AG09309 (cell line): ENCODE data around the gene TRAF5.

ENCODE experiments used
- DNase-seq: peaks from one replicate; pipeline ENCODE4 v3.0.0-alpha.2; 2010; ENCODE audit warnings: low read depth
- H3K4me3 ChIP-seq: 2 replicates; pipeline ENCODE4 v1.5.1; 2011; ENCODE audit warnings: mild to moderate bottlenecking, low read depth, low read length, moderate library complexity; ENCODE audit not compliant: control insufficient read depth
- CTCF ChIP-seq: IDR thresholded peaks from 2 replicates; pipeline ENCODE4 v1.5.1; 2011; ENCODE audit warnings: mild to moderate bottlenecking, low read depth, low read length, inconsistent platforms; ENCODE audit not compliant: insufficient read depth, control insufficient read depth; ENCODE audit errors: missing control alignments

The TRAF5 gene

GRCh38 chr1:211287218-211287617 lies 39.4 kb upstream of the TRAF5 start:
- TF ChIP-seq CTCF: no peak
- H3K4me3 ChIP-seq: no peak overlapping the region
- DNase-seq: no peak

GRCh38 chr1:211292411-211292810 lies 34.2 kb upstream of the TRAF5 start:
- no peak overlapping the region for H3K4me3 ChIP-seq
- no peak for DNase-seq
- TF ChIP-seq CTCF: no peak

GRCh38 chr1:211296396-211296795 lies 30.2 kb upstream of the TRAF5 start:
- no peak for TF ChIP-seq CTCF
- DNase-seq: no peak
- H3K4me3 ChIP-seq: no peak overlapping the region

- TF ChIP-seq CTCF: no peak
- no peak for DNase-seq
- H3K4me3 ChIP-seq: no peak overlapping the region
Measured at GRCh38 chr1:211305044-211305443, 21.6 kb upstream of the TRAF5 start.

- no peak for DNase-seq
- TF ChIP-seq CTCF: no peak
- H3K4me3 ChIP-seq: no peak overlapping the region
Measured at GRCh38 chr1:211309617-211310016, 17.0 kb upstream of the TRAF5 start.

- TF ChIP-seq CTCF: no peak
- no peak for DNase-seq
- H3K4me3 ChIP-seq: no peak overlapping the region
Measured at GRCh38 chr1:211313392-211313791, 13.2 kb upstream of the TRAF5 start.

GRCh38 chr1:211318576-211319280 lies 7.9 kb upstream of the TRAF5 start:
- H3K4me3 ChIP-seq: no peak overlapping the region
- no peak for TF ChIP-seq CTCF
- no peak for DNase-seq
